Fibroblast of villous mesenchyme (primary cell): ENCODE data around the gene ANO4. TPM values are rescaled to one million over a fixed set of nuclear protein-coding genes. Genes with fewer than 3 reads are reported as not detected.

Experiments
- DNase-seq: peaks from one replicate; pipeline ENCODE4 v3.0.0-alpha.2; 2010; ENCODE audit warnings: low read depth
- H3K4me3 ChIP-seq: 2 replicates; pipeline ENCODE4 v1.5.1; 2011; ENCODE audit warnings: low read depth, mild to moderate bottlenecking, low read length
- total RNA-seq: library from RNA; depleted of rRNA; stranded (reverse); fragments of >200 nt; gene quantifications from 2 replicates; pipeline ENCODE4 v1.2.3, GENCODE V29; 2012
- TF ChIP-seq, protein P1 (sequence below): IDR thresholded peaks from 2 replicates; pipeline ENCODE4 v1.5.1; 2012; ENCODE audit warnings: low read depth, mild to moderate bottlenecking, low read length; ENCODE audit not compliant: insufficient read depth

ANO4 gene
- total RNA-seq, 1 donor = 13.8 TPM

DNA sequence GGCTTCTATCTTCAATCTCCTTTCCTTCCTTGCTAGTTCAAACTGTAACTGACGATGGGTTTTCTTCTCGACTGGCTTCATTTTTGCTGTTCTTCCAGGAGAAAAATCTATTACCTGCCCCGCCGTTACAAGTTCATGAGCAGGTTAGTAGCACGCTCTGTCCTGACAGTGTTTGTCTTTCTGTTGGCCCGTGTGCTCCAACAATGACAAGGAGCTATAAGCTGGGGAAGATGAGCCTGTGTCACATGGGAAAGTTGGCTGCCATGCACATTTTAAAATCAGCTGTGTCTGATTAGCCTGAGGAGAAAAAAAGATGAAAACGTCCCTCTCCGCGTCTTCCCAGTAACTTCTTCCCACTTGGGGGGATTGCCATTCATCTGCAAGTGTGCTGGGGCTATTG, 180.2 kb downstream of the ANO4 start:
- TF ChIP-seq, protein P1, sequence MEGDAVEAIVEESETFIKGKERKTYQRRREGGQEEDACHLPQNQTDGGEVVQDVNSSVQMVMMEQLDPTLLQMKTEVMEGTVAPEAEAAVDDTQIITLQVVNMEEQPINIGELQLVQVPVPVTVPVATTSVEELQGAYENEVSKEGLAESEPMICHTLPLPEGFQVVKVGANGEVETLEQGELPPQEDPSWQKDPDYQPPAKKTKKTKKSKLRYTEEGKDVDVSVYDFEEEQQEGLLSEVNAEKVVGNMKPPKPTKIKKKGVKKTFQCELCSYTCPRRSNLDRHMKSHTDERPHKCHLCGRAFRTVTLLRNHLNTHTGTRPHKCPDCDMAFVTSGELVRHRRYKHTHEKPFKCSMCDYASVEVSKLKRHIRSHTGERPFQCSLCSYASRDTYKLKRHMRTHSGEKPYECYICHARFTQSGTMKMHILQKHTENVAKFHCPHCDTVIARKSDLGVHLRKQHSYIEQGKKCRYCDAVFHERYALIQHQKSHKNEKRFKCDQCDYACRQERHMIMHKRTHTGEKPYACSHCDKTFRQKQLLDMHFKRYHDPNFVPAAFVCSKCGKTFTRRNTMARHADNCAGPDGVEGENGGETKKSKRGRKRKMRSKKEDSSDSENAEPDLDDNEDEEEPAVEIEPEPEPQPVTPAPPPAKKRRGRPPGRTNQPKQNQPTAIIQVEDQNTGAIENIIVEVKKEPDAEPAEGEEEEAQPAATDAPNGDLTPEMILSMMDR = no peak
- no peak for DNase-seq
- H3K4me3 ChIP-seq = no peak overlapping the region

GRCh38 chr12:100976735-100977134, 182.2 kb downstream of the ANO4 start:
- TF ChIP-seq, protein P1 = no peak
- no peak overlapping the region for H3K4me3 ChIP-seq
- DNase-seq = no peak

DNA sequence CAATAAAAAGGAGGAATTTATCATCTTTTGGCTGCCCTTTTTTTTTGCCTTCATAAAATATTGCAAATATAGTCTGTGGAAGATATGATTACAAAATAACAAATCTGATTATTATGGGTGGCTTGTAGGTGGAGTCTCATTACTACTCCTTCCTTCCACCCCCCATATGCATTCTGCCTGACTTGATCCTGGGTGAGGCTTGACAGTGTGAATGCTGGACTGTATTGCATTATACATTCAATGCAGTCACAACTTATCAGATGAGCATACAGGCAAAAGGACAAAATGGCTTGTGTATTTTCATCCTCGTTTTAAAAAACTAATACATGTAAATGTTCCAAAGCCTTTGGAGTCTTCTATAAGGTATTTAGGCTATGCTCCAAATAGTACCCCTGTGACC, 186.3 kb downstream of the ANO4 start:
- TF ChIP-seq, protein P1 = no peak
- H3K4me3 ChIP-seq = no peak overlapping the region
- DNase-seq = no peak

DNA sequence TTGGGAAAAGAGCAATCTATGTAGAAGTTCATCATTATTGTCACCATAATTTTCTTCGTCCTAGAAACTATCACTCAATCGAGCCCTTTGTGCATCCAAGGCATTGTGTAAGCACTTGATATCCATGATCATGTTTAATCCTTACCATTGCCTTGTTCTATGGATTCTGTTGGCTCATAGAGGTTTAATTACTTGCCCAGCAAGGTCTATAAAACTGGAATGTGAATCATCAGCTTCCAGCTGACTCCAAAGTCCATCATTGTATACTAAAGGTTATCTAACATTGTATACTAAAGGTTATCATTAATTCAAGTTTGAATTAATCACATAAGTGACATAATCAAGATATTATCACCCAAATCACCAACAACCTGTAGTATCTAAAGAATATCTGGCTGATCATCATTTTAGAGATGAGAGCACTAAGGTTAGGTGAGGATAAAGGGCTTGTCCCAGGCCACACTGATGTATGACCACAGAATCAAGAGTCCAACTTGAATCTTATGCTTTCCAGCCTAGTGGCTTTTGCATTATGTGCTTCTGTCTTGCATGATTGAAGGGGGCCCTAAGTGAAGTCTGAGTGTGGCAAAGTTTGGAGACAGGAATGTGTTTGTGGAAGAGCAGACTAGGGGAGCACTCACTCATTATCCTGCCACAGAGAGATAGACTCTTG, 188.1 kb downstream of the ANO4 start:
- H3K4me3 ChIP-seq = no peak overlapping the region
- no peak for DNase-seq
- TF ChIP-seq, protein P1 = no peak

DNA sequence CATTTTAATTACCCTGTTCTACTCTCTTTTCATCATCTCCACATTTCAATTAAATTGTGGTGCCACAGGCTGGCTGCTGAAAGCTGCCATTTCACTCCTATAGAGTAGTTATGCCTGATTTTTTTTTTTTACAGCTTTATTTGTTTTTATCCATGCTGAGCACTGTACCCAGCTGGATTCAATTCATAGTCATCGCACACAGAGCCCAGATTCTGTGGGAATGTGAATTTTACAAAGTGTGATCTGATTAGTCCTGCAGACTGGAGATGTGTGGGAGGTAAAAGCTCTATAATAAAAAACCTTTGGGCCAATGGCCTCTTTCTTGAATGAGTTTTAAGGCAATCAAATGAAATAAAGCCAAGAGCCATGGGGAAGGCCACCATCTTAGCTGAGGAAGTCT, 190.2 kb downstream of the ANO4 start:
- TF ChIP-seq, protein P1 = no peak
- no peak for DNase-seq
- H3K4me3 ChIP-seq = no peak overlapping the region

DNA sequence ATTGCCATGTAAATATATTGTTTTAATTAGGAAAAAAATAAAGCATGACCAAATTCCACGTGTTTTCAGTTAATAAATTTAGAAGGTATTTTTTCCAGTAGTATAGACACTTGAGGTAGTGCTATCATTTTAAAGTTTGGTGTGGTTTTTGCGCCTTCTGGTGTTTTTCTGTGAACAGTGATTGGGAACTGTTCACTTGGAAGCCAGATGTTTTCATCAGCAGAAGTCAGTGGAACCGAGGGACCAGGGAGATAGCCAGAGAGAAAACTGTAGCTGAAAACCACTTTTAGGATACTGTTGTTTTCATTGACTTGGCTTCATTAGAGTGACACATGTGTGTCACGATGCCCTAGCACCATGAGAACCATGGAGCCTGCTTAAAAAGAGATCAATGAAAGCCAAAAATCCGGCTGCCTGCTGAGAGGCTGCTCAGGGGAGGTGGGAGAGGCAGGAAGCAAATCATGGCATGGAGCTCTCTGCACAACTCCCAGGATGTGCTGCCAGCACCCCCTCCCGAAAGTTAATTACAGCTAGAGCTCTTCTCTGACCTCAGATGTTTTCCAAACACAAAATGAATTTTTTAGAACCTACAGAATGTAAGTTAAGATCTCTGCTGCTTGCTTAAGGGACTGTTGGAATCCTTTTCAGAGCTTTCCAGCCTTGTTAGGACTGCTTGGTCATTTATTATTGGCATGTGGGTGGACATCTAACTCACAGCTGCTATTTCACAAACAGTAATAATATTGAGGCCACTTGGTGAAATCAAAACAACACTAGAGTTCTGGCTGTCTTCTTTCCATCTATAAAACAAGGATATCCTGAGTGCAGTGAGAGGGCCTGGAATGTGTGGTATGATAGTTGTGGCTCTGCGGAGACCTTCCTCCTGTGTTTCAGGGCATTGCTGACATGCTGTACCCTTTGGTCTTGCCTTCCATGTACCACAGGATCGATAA, 192.3 kb downstream of the ANO4 start:
- TF ChIP-seq, protein P1 = no peak
- no peak overlapping the region for H3K4me3 ChIP-seq
- peak; percentile 84 for DNase-seq
